ENCODE data around the gene TFDP1. TPM values are rescaled to one million over a fixed set of nuclear protein-coding genes. Genes with fewer than 3 reads are reported as not detected.
"Not testable (repeated sequence)": the region's sequence is repeated elsewhere in the genome, so short reads cannot be mapped to it uniquely, and the experiment has no call there.

Gene TFDP1
- total RNA-seq, 6 experiments from 2014 or later: 21.7 to 26.9 (median 25.1) TPM

DNA sequence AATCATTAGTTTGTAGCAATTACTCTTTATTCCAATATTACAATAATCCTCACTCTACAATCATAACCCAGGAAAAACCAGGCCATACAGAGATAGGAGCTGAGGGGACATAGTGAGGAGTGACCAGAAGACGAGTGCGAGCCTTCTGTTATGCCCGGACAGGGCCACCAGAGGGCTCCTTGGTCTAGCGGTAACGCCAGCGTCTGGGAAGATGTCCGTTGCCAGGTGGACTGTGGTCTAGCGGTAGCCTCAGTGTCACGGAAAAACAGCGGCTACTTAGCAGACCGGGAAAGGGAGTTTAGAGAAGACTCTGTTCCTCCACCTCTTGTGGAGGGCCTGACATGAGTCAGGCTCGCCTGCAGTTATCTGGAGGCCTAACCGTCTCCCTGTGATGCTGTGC is 36.9 kb downstream of the TFDP1 start:
- 70% methylated on average over 5 of the region's 13 CpGs for WGBS (ENCODE audit: insufficient coverage, low coverage, low lambda C conversion rate, missing lambda C conversion rate)
- peak in 1 of 3 donors; percentile 37 for DNase-seq
- not testable (repeated sequence) for H3K36me3 ChIP-seq

DNA sequence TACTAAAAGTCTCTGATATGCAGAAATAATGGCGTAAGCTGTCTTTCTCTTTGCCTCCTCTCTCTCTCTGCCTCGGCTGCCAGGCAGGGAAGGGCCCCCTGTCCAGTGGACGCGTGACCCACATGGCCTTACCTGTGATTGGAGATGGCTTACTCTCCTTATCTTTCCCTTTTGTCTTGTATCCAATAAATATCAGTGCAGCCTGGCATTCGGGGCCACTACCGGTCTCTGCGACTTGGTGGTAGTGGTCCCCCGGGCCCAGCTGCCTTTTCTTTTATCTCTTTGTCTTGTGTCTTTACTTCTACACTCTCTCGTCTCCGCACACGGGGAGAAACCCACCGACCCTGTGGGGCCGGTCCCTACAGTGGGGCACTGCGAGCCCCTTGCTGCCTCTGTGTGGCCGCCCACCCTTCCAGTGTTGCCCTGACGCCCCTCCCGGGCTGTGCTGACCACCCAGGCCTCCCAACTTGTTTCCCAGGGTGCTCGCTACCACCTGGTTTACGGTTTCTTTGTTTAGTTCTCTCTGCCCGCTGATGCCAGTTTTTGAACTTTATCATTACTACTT is 37.5 kb downstream of the TFDP1 start:
- H3K9me3 ChIP-seq; H3K36me3 ChIP-seq; H3K27me3 ChIP-seq; H3K4me1 ChIP-seq; H3K4me3 ChIP-seq; intact Hi-C loops (cut with DNase I); ATAC-seq; H3K27ac ChIP-seq: not testable (repeated sequence)
- WGBS (ENCODE audit: insufficient coverage, low coverage, low lambda C conversion rate, missing lambda C conversion rate): 97% methylated on average over 17 of the region's 20 CpGs
- DNase-seq: peak in 1 of 3 donors; percentile 15

More for the DNA sequence above, 36.9 kb downstream of the TFDP1 start:
- intact Hi-C loops (cut with DNase I); H3K9me3 ChIP-seq; ATAC-seq; H3K27me3 ChIP-seq; H3K4me3 ChIP-seq; H3K27ac ChIP-seq; H3K4me1 ChIP-seq: not testable (repeated sequence)
- TF ChIP-seq CTCF (IDR thresholded peaks at IDR 0.05): peak in 2 of 4 donors; percentile 20

GRCh38 chr13:113622791-113623490 is 38.4 kb downstream of the TFDP1 start:
- WGBS (ENCODE audit: insufficient coverage, low coverage, low lambda C conversion rate, missing lambda C conversion rate): 93% methylated on average over 8 of the region's 29 CpGs
- Histone ChIP-seq H3K4me3 (no peak overlapping the region), H3K27me3 (no peaks in the 10 kb centered on the region), H3K27ac (no peak overlapping the region), H3K4me1 (peaks cover 0 to 4% (median 0%) of the 10 kb centered on the region in 4 donors), H3K36me3 (no peaks in the 10 kb centered on the region), H3K9me3 (no peaks in the 10 kb centered on the region)
- intact Hi-C loops (cut with DNase I): no loop called here
- no peak for TF ChIP-seq CTCF (IDR thresholded peaks at IDR 0.05)
- peak; percentile 80 to 96 (median 90) for ATAC-seq
- peak; percentile 63 to 78 (median 73) for DNase-seq

DNA sequence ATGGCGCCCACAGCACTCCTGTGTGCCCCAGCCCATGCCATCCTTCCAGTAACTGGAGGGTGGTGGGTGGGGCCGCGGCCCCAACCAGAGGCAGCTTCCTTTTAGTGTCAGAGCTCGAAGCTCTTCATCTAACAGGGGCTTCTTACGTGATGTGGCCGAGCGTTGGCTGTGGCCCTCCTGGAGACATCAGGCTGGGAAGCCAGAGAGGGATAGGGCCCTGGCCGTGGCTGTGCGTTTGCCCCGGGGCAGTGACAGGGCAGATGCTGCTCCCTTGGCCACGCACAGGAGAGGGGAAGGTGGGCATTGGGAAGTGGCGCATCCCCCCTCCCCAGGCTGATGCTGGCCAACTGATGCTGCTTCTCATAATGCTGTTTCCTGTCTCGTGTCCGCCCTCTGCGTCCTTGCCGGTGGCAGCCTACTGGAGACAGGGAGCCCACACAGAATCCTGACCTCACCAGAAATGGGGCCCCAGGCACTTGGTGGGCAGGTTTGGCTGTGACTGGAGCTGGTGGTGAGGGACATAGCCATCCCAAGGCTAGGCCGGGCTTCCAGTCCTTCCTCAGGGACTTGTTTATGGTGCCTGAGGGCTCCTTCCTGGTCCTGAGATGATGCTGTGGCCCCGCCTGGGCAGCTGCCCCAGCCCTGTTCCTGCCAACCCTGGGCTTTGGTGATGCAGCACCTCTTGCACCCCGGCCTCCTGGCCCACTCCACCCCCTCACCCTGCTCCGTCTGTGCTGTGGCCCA is 39.1 kb downstream of the TFDP1 start:
- H3K36me3 ChIP-seq: no peaks in the 10 kb centered on the region
- ATAC-seq: peak in 1 of 4 donors; percentile 23
- H3K4me1 ChIP-seq: peaks cover 0 to 4% (median 0%) of the 10 kb centered on the region in 4 donors
- TF ChIP-seq CTCF (IDR thresholded peaks at IDR 0.05) (no peak), POLR2A (IDR thresholded peaks at IDR 0.05) (no peak)
- intact Hi-C loops (cut with DNase I): no loop called here
- H3K27ac ChIP-seq: no peak overlapping the region
- H3K27me3 ChIP-seq: no peaks in the 10 kb centered on the region
- no peaks in the 10 kb centered on the region for H3K9me3 ChIP-seq
- DNase-seq: peak in 1 of 3 donors; percentile 45
- no peak overlapping the region for H3K4me3 ChIP-seq
- 100% methylated on average over 2 of the region's 20 CpGs for WGBS (ENCODE audit: insufficient coverage, low coverage, low lambda C conversion rate, missing lambda C conversion rate)

GRCh38 chr13:113624235-113624587 is 39.7 kb downstream of the TFDP1 start:
- H3K27ac ChIP-seq: no peak overlapping the region
- no peaks in the 10 kb centered on the region for H3K36me3 ChIP-seq

DNA sequence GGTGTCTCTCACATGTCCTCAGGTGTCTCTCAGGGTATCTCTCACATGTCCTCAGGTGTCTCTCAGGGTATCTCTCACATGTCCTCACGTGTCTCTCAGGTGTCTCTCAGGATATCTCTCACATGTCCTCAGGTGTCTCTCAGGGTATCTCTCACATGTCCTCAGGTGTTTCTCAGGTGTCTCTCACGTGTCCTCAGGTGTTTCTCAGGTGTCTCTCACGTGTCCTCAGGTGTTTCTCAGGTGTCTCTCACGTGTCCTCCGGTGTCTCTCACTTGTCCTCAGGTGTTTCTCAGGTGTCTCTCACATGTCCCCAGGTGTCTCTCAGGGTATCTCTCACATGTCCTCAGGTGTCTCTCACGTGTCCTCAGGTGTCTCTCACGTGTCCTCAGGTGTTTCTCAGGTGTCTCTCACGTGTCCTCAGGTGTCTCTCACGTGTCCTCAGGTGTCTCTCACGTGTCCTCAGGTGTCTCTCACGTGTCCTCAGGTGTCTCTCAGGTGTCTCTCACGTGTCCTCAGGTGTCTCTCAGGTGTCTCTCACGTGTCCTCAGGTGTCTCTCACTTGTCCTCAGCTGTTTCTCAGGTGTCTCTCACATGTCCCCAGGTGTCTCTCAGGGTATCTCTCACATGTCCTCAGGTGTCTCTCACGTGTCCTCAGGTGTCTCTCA is 40.2 kb downstream of the TFDP1 start:
- DNase-seq, ATAC-seq: not testable (repeated sequence)
- WGBS (ENCODE audit: insufficient coverage, low coverage, low lambda C conversion rate, missing lambda C conversion rate): 91% methylated on average over 14 of the region's 14 CpGs

More at GRCh38 chr13:113624235-113624587, 39.7 kb downstream of the TFDP1 start:
- H3K4me3 ChIP-seq: no peak overlapping the region
- H3K27me3 ChIP-seq: no peaks in the 10 kb centered on the region
- no peaks in the 10 kb centered on the region for H3K9me3 ChIP-seq
- ATAC-seq (no peak), DNase-seq (no peak)
- TF ChIP-seq CTCF (IDR thresholded peaks at IDR 0.05) (no peak), POLR2A (IDR thresholded peaks at IDR 0.05) (no peak)
- intact Hi-C loops (cut with DNase I): no loop called here
- H3K4me1 ChIP-seq: peaks cover 0 to 4% (median 0%) of the 10 kb centered on the region in 4 donors
- WGBS (ENCODE audit: insufficient coverage, low coverage, low lambda C conversion rate, missing lambda C conversion rate): 90% methylated on average over 5 of the region's 9 CpGs

More for the DNA sequence above, 40.2 kb downstream of the TFDP1 start:
- H3K27me3 ChIP-seq; H3K27ac ChIP-seq; H3K4me3 ChIP-seq; H3K9me3 ChIP-seq; intact Hi-C loops (cut with DNase I); H3K36me3 ChIP-seq; H3K4me1 ChIP-seq: not testable (repeated sequence)

All from right lobe of liver (tissue), 6 donors.